H9 (cell line): Measurements from ENCODE around the gene TMEM114. TPM values are rescaled to one million over a fixed set of nuclear protein-coding genes. Genes with fewer than 3 reads are reported as not detected.

Experiments
- DNase-seq: peaks from one replicate; pipeline ENCODE4 v3.0.0-alpha.2; 2017
- H2AFZ ChIP-seq: one replicate; pipeline ENCODE4 v1.6.1; 2013; ENCODE audit warnings: mild to moderate bottlenecking, low read length, control low read depth, moderate library complexity
- H2AK5ac ChIP-seq: 2 replicates; pipeline ENCODE4 v1.6.1; 2013; ENCODE audit warnings: low read length, control low read depth, mixed read lengths; ENCODE audit not compliant: insufficient read length
- H2BK120ac ChIP-seq: one replicate; pipeline ENCODE4 v1.6.1; 2013; ENCODE audit warnings: low read depth, mild to moderate bottlenecking, low read length, control low read depth, inconsistent platforms; ENCODE audit not compliant: poor library complexity, severe bottlenecking
- H2BK12ac ChIP-seq: 2 replicates; pipeline ENCODE4 v1.6.1; 2013; ENCODE audit warnings: low read length, control low read depth, mixed read lengths, low read depth; ENCODE audit not compliant: insufficient read length
- H2BK15ac ChIP-seq: 2 replicates; pipeline ENCODE4 v1.6.1; 2013; ENCODE audit warnings: low read depth, low read length, control low read depth
- H2BK20ac ChIP-seq: one replicate; pipeline ENCODE4 v1.6.1; 2013; ENCODE audit warnings: low read depth, mild to moderate bottlenecking, low read length, control low read depth, inconsistent platforms; ENCODE audit not compliant: poor library complexity, severe bottlenecking
- H2BK5ac ChIP-seq: 2 replicates; pipeline ENCODE4 v1.6.1; 2013; ENCODE audit warnings: low read length, control low read depth, mixed read lengths; ENCODE audit not compliant: insufficient read length
- H3K14ac ChIP-seq: 2 replicates; pipeline ENCODE4 v1.6.1; 2013; ENCODE audit warnings: low read length, control low read depth; ENCODE audit not compliant: insufficient read depth
- H3K18ac ChIP-seq: 2 replicates; pipeline ENCODE4 v1.6.1; 2013; ENCODE audit warnings: low read depth, mild to moderate bottlenecking, mixed read lengths, low read length, control low read depth; ENCODE audit not compliant: insufficient read length
- H3K23ac ChIP-seq: 2 replicates; pipeline ENCODE4 v1.6.1; 2013; ENCODE audit warnings: low read length, control low read depth, mixed read lengths, low read depth; ENCODE audit not compliant: insufficient read length
- H3K23me2 ChIP-seq: 2 replicates; pipeline ENCODE4 v1.6.1; 2013; ENCODE audit warnings: low read depth, mild to moderate bottlenecking, mixed read lengths, low read length, control low read depth; ENCODE audit not compliant: insufficient read length, poor library complexity, severe bottlenecking
- H3K27ac ChIP-seq: 2 replicates; pipeline ENCODE4 v1.5.1; 2013; ENCODE audit warnings: low read length, control low read depth, mixed read lengths, low read depth; ENCODE audit not compliant: insufficient read length
- H3K27me3 ChIP-seq: 2 replicates; pipeline ENCODE4 v1.6.1; 2013; ENCODE audit warnings: low read length, control low read depth, inconsistent platforms; ENCODE audit not compliant: insufficient read depth
- H3K4ac ChIP-seq: 2 replicates; pipeline ENCODE4 v1.6.1; 2013; ENCODE audit warnings: low read depth, mild to moderate bottlenecking, control low read depth, inconsistent platforms, low read length, moderate library complexity
- H3K4me1 ChIP-seq: 2 replicates; pipeline ENCODE4 v1.6.1; 2013; ENCODE audit warnings: low read length, control low read depth, inconsistent platforms; ENCODE audit not compliant: insufficient read depth
- H3K4me2 ChIP-seq: 2 replicates; pipeline ENCODE4 v1.6.1; 2013; ENCODE audit warnings: low read length, control low read depth, mixed read lengths; ENCODE audit not compliant: insufficient read length, insufficient read depth
- H3K56ac ChIP-seq: 2 replicates; pipeline ENCODE4 v1.6.1; 2013; ENCODE audit warnings: low read depth, mild to moderate bottlenecking, mixed read lengths, low read length, control low read depth; ENCODE audit not compliant: insufficient read length
- H3K79me1 ChIP-seq: 2 replicates; pipeline ENCODE4 v1.6.1; 2013; ENCODE audit warnings: low read depth, mild to moderate bottlenecking, moderate library complexity, low read length, control low read depth, inconsistent platforms; ENCODE audit not compliant: insufficient read depth, poor library complexity, severe bottlenecking
- H3K79me2 ChIP-seq: 2 replicates; pipeline ENCODE4 v1.6.1; 2013; ENCODE audit warnings: low read length, control low read depth, inconsistent platforms; ENCODE audit not compliant: insufficient read depth
- H3K9ac ChIP-seq: 2 replicates; pipeline ENCODE4 v1.6.1; 2013; ENCODE audit warnings: low read length, control low read depth, mixed read lengths; ENCODE audit not compliant: insufficient read length; ENCODE audit errors: extremely low read depth
- H3K9me3 ChIP-seq: one replicate; pipeline ENCODE4 v1.6.1; 2013; ENCODE audit warnings: low read depth, low read length, inconsistent platforms; ENCODE audit not compliant: control insufficient read depth
- H3T11ph ChIP-seq: one replicate; pipeline ENCODE4 v1.6.1; 2013; ENCODE audit warnings: mild to moderate bottlenecking, low read length, control low read depth, inconsistent platforms
- H4K20me1 ChIP-seq: one replicate; pipeline ENCODE4 v1.6.1; 2013; ENCODE audit not compliant: control insufficient read depth, insufficient read length, insufficient read depth
- H4K5ac ChIP-seq: 2 replicates; pipeline ENCODE4 v1.6.1; 2013; ENCODE audit warnings: low read depth, mild to moderate bottlenecking, mixed read lengths, low read length, control low read depth; ENCODE audit not compliant: insufficient read length
- H4K8ac ChIP-seq: replicated peaks from 2 replicates; pipeline ENCODE4 v1.6.1; 2013; ENCODE audit warnings: low read length, control low read depth, mixed read lengths, low read depth; ENCODE audit not compliant: insufficient read length
- H4K91ac ChIP-seq: 2 replicates; pipeline ENCODE4 v1.6.1; 2013; ENCODE audit warnings: low read depth, mild to moderate bottlenecking, moderate library complexity, mixed read lengths, low read length, control low read depth; ENCODE audit not compliant: insufficient read length
- H3K27ac Mint-ChIP-seq, 3 experiments: 2 replicates in 2 of 3; 3 replicates in 1 of 3; pipeline ENCODE4 v1.8.0; 2020 to 2021; ENCODE audit warnings: mixed read lengths in 3 of 3, mild to moderate bottlenecking in 1 of 3, moderate library complexity in 1 of 3
- H3K27me3 Mint-ChIP-seq: 2 replicates; pipeline ENCODE4 v1.8.0; 2021; ENCODE audit warnings: low read depth, mild to moderate bottlenecking, moderate library complexity, mixed read lengths
- H3K36me3 Mint-ChIP-seq, 3 experiments: 2 replicates in 2 of 3; 3 replicates in 1 of 3; pipeline ENCODE4 v1.8.0; 2020 to 2021; ENCODE audit warnings: low read depth in 3 of 3, mixed read lengths in 3 of 3; ENCODE audit not compliant: insufficient read depth in 1 of 3
- H3K4me1 Mint-ChIP-seq, 2 experiments: 2 replicates each; pipeline ENCODE4 v1.8.0; 2020; ENCODE audit warnings: mixed read lengths in 2 of 2
- H3K4me3 Mint-ChIP-seq, 2 experiments: 2 replicates in 1 of 2; 3 replicates in 1 of 2; pipeline ENCODE4 v1.8.0; 2020 to 2021; ENCODE audit warnings: mild to moderate bottlenecking in 2 of 2, mixed read lengths in 2 of 2, moderate library complexity in 1 of 2
- H3K9me3 Mint-ChIP-seq, 2 experiments: 2 replicates in 1 of 2; 3 replicates in 1 of 2; pipeline ENCODE4 v1.8.0; 2020; ENCODE audit warnings: mild to moderate bottlenecking in 2 of 2, mixed read lengths in 2 of 2, moderate library complexity in 1 of 2
- WGBS: extraction: QIAGEN DNeasy Blood & Tissue Kit; methylation state at CpG from one replicate; pipeline ENCODE4 v1.1.7; 2013; ENCODE audit warnings: missing lambda C conversion rate, low lambda C conversion rate, mixed read lengths; ENCODE audit not compliant: insufficient read length; ENCODE audit errors: extremely low coverage; 5-methylcytosine and 5-hydroxymethylcytosine counted together
- total RNA-seq: library from RNA; stranded (reverse); gene quantifications from 2 replicates; pipeline ENCODE4 v1.2.1, GENCODE V29; 2021
- TF ChIP-seq, protein P1 (sequence below): fragments of 200-600 bp; sonication (generic); conservative IDR thresholded peaks from 3 replicates; pipeline ENCODE4 v1.8.0; 2021; ENCODE audit warnings: antibody characterized with exemption, mild to moderate bottlenecking

TMEM114 gene
- total RNA-seq, 1 experiment from 2014 or later = 0.33 TPM

- H3K14ac ChIP-seq = no peak overlapping the region
- no peaks in the 10 kb centered on the region for H3K4me1 ChIP-seq
- no peak overlapping the region for H3K9ac ChIP-seq
- H2BK15ac ChIP-seq = no peak overlapping the region
- H3K27me3 ChIP-seq = no peaks in the 10 kb centered on the region
- no peak overlapping the region for H3K18ac ChIP-seq
- H3K27ac Mint-ChIP-seq = no peak overlapping the region
- no peak overlapping the region for H4K91ac ChIP-seq
- H2BK20ac ChIP-seq = no peak overlapping the region
- no peaks in the 10 kb centered on the region for H3K79me2 ChIP-seq
- no peak overlapping the region for H2BK12ac ChIP-seq
- H4K8ac ChIP-seq = no peak overlapping the region
- no peaks in the 10 kb centered on the region for H3K36me3 Mint-ChIP-seq
- no peak overlapping the region for H3K27ac ChIP-seq
- no peak overlapping the region for H3K4me3 Mint-ChIP-seq
- H3T11ph ChIP-seq = no peak overlapping the region
- peaks cover 72% of the 10 kb centered on the region for H3K27me3 Mint-ChIP-seq
- no peaks in the 10 kb centered on the region for H4K20me1 ChIP-seq
- no peaks in the 10 kb centered on the region for H3K79me1 ChIP-seq
- no peak overlapping the region for H2BK120ac ChIP-seq
- H2AK5ac ChIP-seq = no peak overlapping the region
- no peaks in the 10 kb centered on the region for H3K9me3 ChIP-seq
- peaks cover 0 to 6% of the 10 kb centered on the region in 2 experiments; a peak in 1 of 5 replicates for H3K9me3 Mint-ChIP-seq
- H2AFZ ChIP-seq = no peak overlapping the region
- H2BK5ac ChIP-seq = no peak overlapping the region
- no peak overlapping the region for H4K5ac ChIP-seq
- H3K4me2 ChIP-seq = no peak overlapping the region
- DNase-seq = no peak
- H3K23ac ChIP-seq = no peak overlapping the region
- H3K56ac ChIP-seq = no peak overlapping the region
- H3K4me1 Mint-ChIP-seq = peaks cover 18 to 32% of the 10 kb centered on the region in 2 experiments
- TF ChIP-seq, protein P1, sequence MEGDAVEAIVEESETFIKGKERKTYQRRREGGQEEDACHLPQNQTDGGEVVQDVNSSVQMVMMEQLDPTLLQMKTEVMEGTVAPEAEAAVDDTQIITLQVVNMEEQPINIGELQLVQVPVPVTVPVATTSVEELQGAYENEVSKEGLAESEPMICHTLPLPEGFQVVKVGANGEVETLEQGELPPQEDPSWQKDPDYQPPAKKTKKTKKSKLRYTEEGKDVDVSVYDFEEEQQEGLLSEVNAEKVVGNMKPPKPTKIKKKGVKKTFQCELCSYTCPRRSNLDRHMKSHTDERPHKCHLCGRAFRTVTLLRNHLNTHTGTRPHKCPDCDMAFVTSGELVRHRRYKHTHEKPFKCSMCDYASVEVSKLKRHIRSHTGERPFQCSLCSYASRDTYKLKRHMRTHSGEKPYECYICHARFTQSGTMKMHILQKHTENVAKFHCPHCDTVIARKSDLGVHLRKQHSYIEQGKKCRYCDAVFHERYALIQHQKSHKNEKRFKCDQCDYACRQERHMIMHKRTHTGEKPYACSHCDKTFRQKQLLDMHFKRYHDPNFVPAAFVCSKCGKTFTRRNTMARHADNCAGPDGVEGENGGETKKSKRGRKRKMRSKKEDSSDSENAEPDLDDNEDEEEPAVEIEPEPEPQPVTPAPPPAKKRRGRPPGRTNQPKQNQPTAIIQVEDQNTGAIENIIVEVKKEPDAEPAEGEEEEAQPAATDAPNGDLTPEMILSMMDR = no peak
- H3K4ac ChIP-seq = no peak overlapping the region
- WGBS = no CpG with 5 or more reads among the region's 9 CpGs
- H3K23me2 ChIP-seq = no peaks in the 10 kb centered on the region
Measured at GRCh38 chr16:8555400-8555799, 34.9 kb downstream of the TMEM114 start.
